Caco-2 (cell line): ENCODE results near the gene ELOVL3. TPM values are rescaled to one million over a fixed set of nuclear protein-coding genes. Genes with fewer than 3 reads are reported as not detected.
A peak's percentile ranks its signal among the peaks of the same experiment; 100 is the strongest.

Experiments
- BruUV-seq: library from RNA; stranded (reverse); fragments of 400-500 nt; replicated peaks from 2 replicates; lab custom pipeline; 2021; lab: Mats Ljungman, UMichigan
- CTCF ChIA-PET: fragments of 300-600 bp; sonication (Branson Sonifier 250); formaldehyde crosslinking; loops from one replicate; lab custom pipeline; 2022; ENCODE audit warnings: antibody characterized with exemption; lab: Charles Lee
- POLR2A ChIA-PET: fragments of 300-600 bp; sonication (Branson Sonifier 250); formaldehyde crosslinking; loops from one replicate; lab custom pipeline; 2022; ENCODE audit warnings: antibody characterized with exemption; lab: Charles Lee
- DNase-seq, 2 experiments: peaks; one replicate each; pipeline versions ENCODE4 v3.0.0 to v3.0.0-alpha.2; 2020 to 2022
- H3K27me3 ChIP-seq: replicated peaks from 2 replicates; pipeline ENCODE4 v1.6.0; 2011; ENCODE audit warnings: low read length; ENCODE audit not compliant: control insufficient read depth, insufficient read depth
- H3K36me3 ChIP-seq: 2 replicates; pipeline ENCODE4 v1.5.1; 2011; ENCODE audit warnings: low read length; ENCODE audit not compliant: control insufficient read depth, insufficient read depth
- H3K4me1 ChIP-seq: fragments of 250-450 bp; sonication (Bioruptor Pico); 2 replicates; pipeline ENCODE4 v1.5.1; 2020; ENCODE audit warnings: mild to moderate bottlenecking
- H3K4me3 ChIP-seq: 2 replicates; pipeline ENCODE4 v1.5.1; 2011; ENCODE audit warnings: low read depth, mild to moderate bottlenecking, control low read depth, low read length
- H3K9me3 ChIP-seq: fragments of 250-450 bp; sonication (Bioruptor Pico); 2 replicates; pipeline ENCODE4 v1.5.1; 2020; ENCODE audit warnings: mild to moderate bottlenecking, moderate library complexity
- H3K27ac Mint-ChIP-seq: one replicate; pipeline ENCODE4 v1.8.0; 2022; ENCODE audit warnings: mixed read lengths; ENCODE audit not compliant: unreplicated experiment
- H3K27me3 Mint-ChIP-seq: one replicate; pipeline ENCODE4 v1.8.0; 2022; ENCODE audit warnings: mixed read lengths; ENCODE audit not compliant: insufficient read depth, unreplicated experiment
- H3K36me3 Mint-ChIP-seq: one replicate; pipeline ENCODE4 v1.8.0; 2022; ENCODE audit warnings: mild to moderate bottlenecking, mixed read lengths; ENCODE audit not compliant: insufficient read depth, unreplicated experiment
- H3K4me1 Mint-ChIP-seq: one replicate; pipeline ENCODE4 v1.8.0; 2022; ENCODE audit warnings: low read depth, mixed read lengths; ENCODE audit not compliant: unreplicated experiment
- H3K4me3 Mint-ChIP-seq: one replicate; pipeline ENCODE4 v1.8.0; 2022; ENCODE audit warnings: mild to moderate bottlenecking, moderate library complexity, mixed read lengths; ENCODE audit not compliant: unreplicated experiment
- H3K9me3 Mint-ChIP-seq: one replicate; pipeline ENCODE4 v1.8.0; 2022; ENCODE audit warnings: mixed read lengths; ENCODE audit not compliant: unreplicated experiment
- intact Hi-C: fragments of 100-400 bp; cut with micrococcal nuclease; formaldehyde crosslinking; loops from one replicate; pipeline ENCODE4 v1.10.0; 2022; ENCODE audit not compliant: unreplicated experiment
- total RNA-seq: library from RNA; stranded (reverse); gene quantifications from 2 replicates; pipeline ENCODE4 v1.2.3, GENCODE V29; 2022
- TF ChIP-seq, protein P1 (sequence below), 2 experiments: fragments of 200-600 bp in 1 of 2; IDR thresholded peaks; 1 replicate in 1 of 2; 2 replicates in 1 of 2; pipeline versions ENCODE4 v1.5.1 to v1.8.0; 2011 to 2022; ENCODE audit warnings: antibody characterized with exemption in 1 of 2, control low read depth in 1 of 2, inconsistent platforms in 1 of 2, low read depth in 1 of 2, low read length in 1 of 2, mild to moderate bottlenecking in 1 of 2, moderate library complexity in 1 of 2; ENCODE audit not compliant: insufficient read depth in 1 of 2, severe bottlenecking in 1 of 2, unreplicated experiment in 1 of 2

Gene ELOVL3
- total RNA-seq, 1 experiment from 2014 or later = 2.2 TPM

GRCh38 chr10:102230264-102230860 is 4.3 kb downstream of the ELOVL3 start:
- DNase-seq = peak in 1 of 2 experiments; percentile 45
- H3K36me3 ChIP-seq = no peaks in the 10 kb centered on the region; the same call in 1 of the 2 replicates
- H3K4me3 ChIP-seq = peak overlapping the region; percentile 47
- H3K27me3 ChIP-seq = peaks cover 1% of the 10 kb centered on the region; the same call in 1 of the 2 replicates
- intact Hi-C loops = loop anchor here (2.0 kb wide), 2 partner anchors 164 to 248 kb away; partner anchors contain the start of gene NFKB2
- peaks cover 18% of the 10 kb centered on the region for H3K27me3 Mint-ChIP-seq
- no peaks in the 10 kb centered on the region for H3K36me3 Mint-ChIP-seq
- ChIA-PET POLR2A (interaction anchor here (1.4 kb wide), 1 partner anchor 15 kb away, joined by 5 read pairs; the partner anchor contains the start of gene GBF1), CTCF (interaction anchor here (0.5 to 4.1 kb wide), 24 partner anchors 9 to 353 kb away, joined by 3 to 115 read pairs (median 6); partner anchors contain the start of genes ACTR1A, CUEDC2, GBF1 and PITX3)
- peak overlapping the region; percentile 71 for H3K4me3 Mint-ChIP-seq
- H3K4me1 ChIP-seq = peaks cover 19% of the 10 kb centered on the region
- TF ChIP-seq, protein P1, sequence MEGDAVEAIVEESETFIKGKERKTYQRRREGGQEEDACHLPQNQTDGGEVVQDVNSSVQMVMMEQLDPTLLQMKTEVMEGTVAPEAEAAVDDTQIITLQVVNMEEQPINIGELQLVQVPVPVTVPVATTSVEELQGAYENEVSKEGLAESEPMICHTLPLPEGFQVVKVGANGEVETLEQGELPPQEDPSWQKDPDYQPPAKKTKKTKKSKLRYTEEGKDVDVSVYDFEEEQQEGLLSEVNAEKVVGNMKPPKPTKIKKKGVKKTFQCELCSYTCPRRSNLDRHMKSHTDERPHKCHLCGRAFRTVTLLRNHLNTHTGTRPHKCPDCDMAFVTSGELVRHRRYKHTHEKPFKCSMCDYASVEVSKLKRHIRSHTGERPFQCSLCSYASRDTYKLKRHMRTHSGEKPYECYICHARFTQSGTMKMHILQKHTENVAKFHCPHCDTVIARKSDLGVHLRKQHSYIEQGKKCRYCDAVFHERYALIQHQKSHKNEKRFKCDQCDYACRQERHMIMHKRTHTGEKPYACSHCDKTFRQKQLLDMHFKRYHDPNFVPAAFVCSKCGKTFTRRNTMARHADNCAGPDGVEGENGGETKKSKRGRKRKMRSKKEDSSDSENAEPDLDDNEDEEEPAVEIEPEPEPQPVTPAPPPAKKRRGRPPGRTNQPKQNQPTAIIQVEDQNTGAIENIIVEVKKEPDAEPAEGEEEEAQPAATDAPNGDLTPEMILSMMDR (IDR thresholded peaks at IDR 0.05; ENCODE audit: insufficient read depth in 1 of 2, low read depth in 1 of 2, low read length in 1 of 2, severe bottlenecking in 1 of 2, unreplicated experiment in 1 of 2) = no peak
- no peaks in the 10 kb centered on the region for H3K9me3 Mint-ChIP-seq
- H3K4me1 Mint-ChIP-seq = no peaks in the 10 kb centered on the region
- no peak overlapping the region for H3K27ac Mint-ChIP-seq
- no peaks in the 10 kb centered on the region for H3K9me3 ChIP-seq
- BruUV-seq = no TSS peak

- POLR2A ChIA-PET = interaction anchor here (1.4 kb wide), 1 partner anchor 14 kb away, joined by 5 read pairs; the partner anchor contains the start of gene GBF1
- Histone ChIP-seq H3K9me3 (no peaks in the 10 kb centered on the region), H3K4me3 (peak overlapping the region; percentile 47), H3K4me1 (peaks cover 19% of the 10 kb centered on the region), H3K27me3 (peaks cover 1% of the 10 kb centered on the region; the same call in 1 of the 2 replicates), H3K36me3 (no peaks in the 10 kb centered on the region; the same call in 1 of the 2 replicates)
- H3K27ac Mint-ChIP-seq = no peak overlapping the region
- BruUV-seq = no TSS peak
- no peaks in the 10 kb centered on the region for H3K4me1 Mint-ChIP-seq
- intact Hi-C loops = loop anchor here (2.0 kb wide), 2 partner anchors 164 to 248 kb away; partner anchors contain the start of gene NFKB2
- CTCF ChIA-PET = interaction anchor here (0.6 to 4.1 kb wide), 15 partner anchors 10 to 353 kb away, joined by 3 to 115 read pairs (median 8); partner anchors contain the start of genes GBF1 and PITX3
- H3K9me3 Mint-ChIP-seq = no peaks in the 10 kb centered on the region
- peak in 1 of 2 experiments; percentile 49 for DNase-seq
- H3K4me3 Mint-ChIP-seq = peak overlapping the region; percentile 71
- peaks cover 20% of the 10 kb centered on the region for H3K27me3 Mint-ChIP-seq
- TF ChIP-seq, protein P1 (IDR thresholded peaks at IDR 0.05; ENCODE audit: insufficient read depth in 1 of 2, low read depth in 1 of 2, low read length in 1 of 2, severe bottlenecking in 1 of 2, unreplicated experiment in 1 of 2) = peak in 1 of 2 experiments; percentile 30
- H3K36me3 Mint-ChIP-seq = no peaks in the 10 kb centered on the region
Observed at GRCh38 chr10:102230861-102231356, 4.8 kb downstream of the ELOVL3 start.
